ENCODE results near the gene NATD1.

GRCh38 chr17:21242780-21243515, 10.3 kb downstream of the NATD1 start:
- TF ChIP-seq CTCF (IDR thresholded peaks at IDR 0.05) (no peak), POLR2AphosphoS5 (IDR thresholded peaks at IDR 0.05; ENCODE audit: insufficient read depth in 1 of 2, low read depth in 1 of 2) (no peak)
